ENCODE measurements around the gene CCDC59. TPM values are rescaled to one million over a fixed set of nuclear protein-coding genes. Genes with fewer than 3 reads are reported as not detected.

The CCDC59 gene
- total RNA-seq, 2 donors from 2014 or later, result 14.2 to 30.4 TPM

GRCh38 chr12:82398879-82399278, 40.7 kb upstream of the CCDC59 start:
- Histone ChIP-seq H3K36me3 (replicated peaks in 1 of 2; ENCODE audit: insufficient read depth in 1 of 2, low read depth in 2 of 2) (no peaks in the 10 kb centered on the region), H3K4me3 (no peak overlapping the region), H3K27me3 (no peaks in the 10 kb centered on the region), H3K4me1 (no peaks in the 10 kb centered on the region), H3K9me3 (no peaks in the 10 kb centered on the region), H3K27ac (no peak overlapping the region)
- no peak for ATAC-seq
- intact Hi-C loops (cut with DNase I), result no loop called here
- TF ChIP-seq POLR2A (IDR thresholded peaks at IDR 0.05) (no peak), CTCF (IDR thresholded peaks at IDR 0.05) (no peak)
- no peak for DNase-seq

- intact Hi-C loops (cut with DNase I), result no loop called here
- DNase-seq (no peak), ATAC-seq (no peak)
- TF ChIP-seq POLR2A (IDR thresholded peaks at IDR 0.05), result no peak
- peak in 6 of 7 experiments; percentile 27 to 60 (median 37) for TF ChIP-seq CTCF (IDR thresholded peaks at IDR 0.05)
- Histone ChIP-seq H3K4me1 (no peaks in the 10 kb centered on the region), H3K9me3 (no peaks in the 10 kb centered on the region), H3K36me3 (replicated peaks in 1 of 2; ENCODE audit: insufficient read depth in 1 of 2, low read depth in 2 of 2) (no peaks in the 10 kb centered on the region), H3K4me3 (no peak overlapping the region), H3K27ac (no peak overlapping the region), H3K27me3 (no peaks in the 10 kb centered on the region)
- 34 to 49% methylated on average over 2 of the region's 2 CpGs for WGBS, 2 donors
These were observed 25.9 kb upstream of the CCDC59 start for GRCh38 chr12:82383930-82384552.

- Histone ChIP-seq H3K4me1 (no peaks in the 10 kb centered on the region), H3K27ac (no peak overlapping the region), H3K36me3 (replicated peaks in 1 of 2; ENCODE audit: insufficient read depth in 1 of 2, low read depth in 2 of 2) (no peaks in the 10 kb centered on the region), H3K27me3 (no peaks in the 10 kb centered on the region), H3K9me3 (no peaks in the 10 kb centered on the region), H3K4me3 (no peak overlapping the region)
- intact Hi-C loops (cut with DNase I), result no loop called here
- ATAC-seq, result no peak
- no peak for DNase-seq
- TF ChIP-seq POLR2A (IDR thresholded peaks at IDR 0.05) (no peak), CTCF (IDR thresholded peaks at IDR 0.05) (no peak)
These were observed 20.8 kb upstream of the CCDC59 start for GRCh38 chr12:82378997-82379396.

GRCh38 chr12:82375201-82375600, 17.0 kb upstream of the CCDC59 start:
- Histone ChIP-seq H3K36me3 (replicated peaks in 1 of 2; ENCODE audit: insufficient read depth in 1 of 2, low read depth in 2 of 2) (no peaks in the 10 kb centered on the region), H3K9me3 (no peaks in the 10 kb centered on the region), H3K4me1 (no peaks in the 10 kb centered on the region), H3K27me3 (no peaks in the 10 kb centered on the region), H3K27ac (no peak overlapping the region), H3K4me3 (no peak overlapping the region)
- intact Hi-C loops (cut with DNase I), result no loop called here
- ATAC-seq (no peak), DNase-seq (no peak)
- TF ChIP-seq POLR2A (IDR thresholded peaks at IDR 0.05) (no peak), CTCF (IDR thresholded peaks at IDR 0.05) (no peak)
- WGBS, 2 donors, result 90 to 92% methylated on average over 2 of the region's 2 CpGs

- WGBS, 2 donors, result 76 to 82% methylated on average over 1 of the region's 1 CpG
- ATAC-seq (no peak), DNase-seq (no peak)
- Histone ChIP-seq H3K9me3 (no peaks in the 10 kb centered on the region), H3K27me3 (no peaks in the 10 kb centered on the region), H3K27ac (no peak overlapping the region), H3K36me3 (replicated peaks in 1 of 2; ENCODE audit: insufficient read depth in 1 of 2, low read depth in 2 of 2) (no peaks in the 10 kb centered on the region), H3K4me3 (no peak overlapping the region), H3K4me1 (peaks cover 13% of the 10 kb centered on the region)
- TF ChIP-seq CTCF (IDR thresholded peaks at IDR 0.05) (no peak), POLR2A (IDR thresholded peaks at IDR 0.05) (no peak)
- intact Hi-C loops (cut with DNase I), result no loop called here
These were observed 8.0 kb upstream of the CCDC59 start for GRCh38 chr12:82366197-82366596.
